Measurements from ENCODE around the gene PLA1A. TPM values are rescaled to one million over a fixed set of nuclear protein-coding genes. Genes with fewer than 3 reads are reported as not detected.
A peak's percentile ranks its signal among the peaks of the same experiment; 100 is the strongest.
"Not testable (repeated sequence)": the region's sequence is repeated elsewhere in the genome, so short reads cannot be mapped to it uniquely, and the experiment has no call there.

The PLA1A gene
- polyA plus RNA-seq, 1 donor: 7.3 TPM

- DNase-seq: peak; percentile 22
Measured at GRCh38 chr3:119662604-119663373, 65.1 kb downstream of the PLA1A start.

- DNase-seq: no peak
Measured at GRCh38 chr3:119663885-119664284, 66.2 kb downstream of the PLA1A start.

- no peak for DNase-seq
Measured at GRCh38 chr3:119664370-119664769, 66.7 kb downstream of the PLA1A start.

GRCh38 chr3:119664850-119665379 is 67.2 kb downstream of the PLA1A start:
- DNase-seq: no peak

- DNase-seq: no peak
Measured at GRCh38 chr3:119665954-119666559, 68.4 kb downstream of the PLA1A start.

GRCh38 chr3:119669906-119670570 is 72.4 kb downstream of the PLA1A start:
- no peak for DNase-seq

GRCh38 chr3:119672776-119673175 is 75.1 kb downstream of the PLA1A start:
- DNase-seq: no peak

GRCh38 chr3:119673875-119674274 is 76.2 kb downstream of the PLA1A start:
- DNase-seq: no peak

GRCh38 chr3:119675188-119675874 is 77.6 kb downstream of the PLA1A start:
- DNase-seq: no peak

GRCh38 chr3:119676020-119676419 is 78.3 kb downstream of the PLA1A start:
- DNase-seq: no peak

- peak; percentile 96 for DNase-seq
Measured at GRCh38 chr3:119676771-119677640, 79.3 kb downstream of the PLA1A start, which contains the start of gene COX17. Gene COX17 (minus strand): TSS chr3:119677406. CDS start chr3:119677310, 96 bp downstream.

GRCh38 chr3:119677641-119677934 is 79.9 kb downstream of the PLA1A start:
- DNase-seq: no peak

- not testable (repeated sequence) for DNase-seq
Measured at GRCh38 chr3:119678209-119678608, 80.5 kb downstream of the PLA1A start.

Other genes starting within 250 kb of the PLA1A start
- gene TMEM39A, start 134.3 kb upstream of the PLA1A start, polyA plus RNA-seq (ENCODE audit: insufficient read length): 60.3 TPM
- gene POGLUT1, start 128.9 kb upstream of the PLA1A start, polyA plus RNA-seq (ENCODE audit: insufficient read length): 33.6 TPM
- gene TIMMDC1, start 99.3 kb upstream of the PLA1A start, polyA plus RNA-seq (ENCODE audit: insufficient read length): 109 TPM
- gene CD80, start 38.3 kb upstream of the PLA1A start, polyA plus RNA-seq (ENCODE audit: insufficient read length): 0.20 TPM
- gene ADPRH, start 18.4 kb upstream of the PLA1A start, polyA plus RNA-seq (ENCODE audit: insufficient read length): 6.3 TPM
- gene POPDC2, start 62.7 kb downstream of the PLA1A start, polyA plus RNA-seq (ENCODE audit: insufficient read length): 7.7 TPM
- 36.7 TPM for gene COX17, start 79.5 kb downstream of the PLA1A start, polyA plus RNA-seq (ENCODE audit: insufficient read length)
- 35.7 TPM for gene CFAP91, start 105.1 kb downstream of the PLA1A start, polyA plus RNA-seq (ENCODE audit: insufficient read length)
- gene NR1I2, start 184.2 kb downstream of the PLA1A start, polyA plus RNA-seq (ENCODE audit: insufficient read length): 0.78 TPM

Measured in left kidney (tissue), 2 donors.